Fibroblast of pulmonary artery (primary cell): ENCODE measurements around the gene CNGA3.
A peak's percentile ranks its signal among the peaks of the same experiment; 100 is the strongest.

Source experiments
- DNase-seq: peaks from one replicate; pipeline ENCODE4 v3.0.0-alpha.2; 2010; ENCODE audit warnings: low read depth
- H3K4me3 ChIP-seq: replicated peaks from 2 replicates; pipeline ENCODE4 v1.5.1; 2011; ENCODE audit warnings: low read depth, mild to moderate bottlenecking, control low read depth, low read length, moderate library complexity
- CTCF ChIP-seq: IDR thresholded peaks from 2 replicates; pipeline ENCODE4 v1.5.1; 2011; ENCODE audit warnings: mild to moderate bottlenecking, control low read depth, low read length, inconsistent platforms; ENCODE audit errors: missing control alignments

Gene CNGA3

GRCh38 chr2:98382086-98382485, 35.8 kb downstream of the CNGA3 start:
- no peak overlapping the region for H3K4me3 ChIP-seq
- no peak for DNase-seq
- no peak for TF ChIP-seq CTCF

GRCh38 chr2:98382739-98383138, 36.5 kb downstream of the CNGA3 start:
- TF ChIP-seq CTCF, result no peak
- no peak for DNase-seq
- no peak overlapping the region for H3K4me3 ChIP-seq

DNA sequence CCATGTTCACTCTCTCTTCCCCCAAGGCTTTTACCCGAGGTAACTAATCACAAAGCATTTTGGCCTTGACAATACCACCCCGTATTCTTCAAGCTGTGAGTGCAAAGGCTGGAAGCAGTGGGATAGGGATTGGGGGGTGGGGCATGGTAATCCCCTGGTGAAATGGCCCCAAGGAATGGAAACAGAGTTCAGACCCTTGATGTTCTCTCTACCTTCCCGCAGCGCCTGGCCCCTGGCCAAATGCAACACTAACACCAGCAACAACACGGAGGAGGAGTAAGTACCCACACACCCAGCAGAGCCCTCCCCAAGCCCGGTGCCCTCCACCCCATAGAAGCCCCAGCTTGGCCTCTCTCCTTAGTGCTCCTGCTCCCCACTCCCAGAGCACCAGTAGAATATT, 36.9 kb downstream of the CNGA3 start:
- TF ChIP-seq CTCF, result no peak
- no peak for DNase-seq
- H3K4me3 ChIP-seq, result no peak overlapping the region

GRCh38 chr2:98385050-98385699, 38.9 kb downstream of the CNGA3 start:
- DNase-seq, result peak; percentile 84
- no peak overlapping the region for H3K4me3 ChIP-seq
- no peak for TF ChIP-seq CTCF

- no peak for TF ChIP-seq CTCF
- no peak for DNase-seq
- H3K4me3 ChIP-seq, result no peak overlapping the region
Measured at GRCh38 chr2:98387478-98387877, 41.2 kb downstream of the CNGA3 start.

DNA sequence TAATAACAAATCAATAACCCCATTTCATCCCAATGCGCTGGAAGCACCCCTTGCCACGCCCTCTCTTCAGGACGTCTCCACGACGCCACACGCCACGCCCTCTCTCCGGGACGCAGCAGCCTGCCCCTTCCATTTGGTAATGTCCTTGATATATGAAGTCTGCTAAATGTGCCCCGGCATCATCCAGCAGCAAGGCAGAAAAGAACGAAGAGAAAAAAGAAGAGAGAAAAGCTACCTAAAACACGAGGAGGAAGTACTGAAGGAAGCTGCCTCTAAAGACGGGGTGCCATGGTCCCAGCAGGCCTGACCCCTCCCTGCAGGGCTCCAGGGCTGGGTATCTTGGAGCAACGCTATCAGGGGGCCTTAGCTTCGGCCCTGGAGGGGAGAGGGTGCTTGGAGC, 41.8 kb downstream of the CNGA3 start:
- H3K4me3 ChIP-seq, result no peak overlapping the region
- no peak for TF ChIP-seq CTCF
- DNase-seq, result no peak

- no peak overlapping the region for H3K4me3 ChIP-seq
- no peak for DNase-seq
- TF ChIP-seq CTCF, result no peak
Measured at GRCh38 chr2:98388601-98389250, 42.5 kb downstream of the CNGA3 start.
